Esophagus (tissue), 2 donors: Measurements from ENCODE around the gene STH. TPM values are rescaled to one million over a fixed set of nuclear protein-coding genes. Genes with fewer than 3 reads are reported as not detected.
"Not testable (repeated sequence)": the region's sequence is repeated elsewhere in the genome, so short reads cannot be mapped to it uniquely, and the experiment has no call there.

ENCODE experiments used
- H3K27ac ChIP-seq, 2 donors: one replicate each; pipeline ENCODE4 v1.5.1; 2013; ENCODE audit warnings: low read depth in 2 of 2, mild to moderate bottlenecking in 2 of 2, inconsistent platforms in 1 of 2, low read length in 1 of 2, moderate library complexity in 1 of 2
- H3K27me3 ChIP-seq, 2 donors: one replicate each; pipeline ENCODE4 v1.6.1; 2013; ENCODE audit warnings: low read length in 2 of 2, control low read depth in 1 of 2, mild to moderate bottlenecking in 1 of 2; ENCODE audit not compliant: insufficient read depth in 2 of 2, control insufficient read depth in 1 of 2
- H3K36me3 ChIP-seq, 2 donors: one replicate each; pipeline ENCODE4 v1.6.1; 2013; ENCODE audit warnings: low read length in 1 of 2; ENCODE audit not compliant: control insufficient read depth in 2 of 2, insufficient read depth in 2 of 2
- H3K4me1 ChIP-seq, 2 donors: one replicate each; pipeline ENCODE4 v1.6.1; 2013; ENCODE audit warnings: low read length in 1 of 2; ENCODE audit not compliant: control insufficient read depth in 2 of 2, insufficient read depth in 2 of 2
- H3K4me3 ChIP-seq, 2 donors: one replicate each; pipeline ENCODE4 v1.5.1; 2013; ENCODE audit warnings: low read length in 2 of 2, mild to moderate bottlenecking in 2 of 2, low read depth in 1 of 2, moderate library complexity in 1 of 2
- H3K9me3 ChIP-seq, 2 donors: one replicate each; pipeline ENCODE4 v1.6.1; 2013; ENCODE audit warnings: mild to moderate bottlenecking in 2 of 2, low read depth in 1 of 2, low read length in 1 of 2, moderate library complexity in 1 of 2; ENCODE audit not compliant: control insufficient read depth in 2 of 2, insufficient read depth in 1 of 2
- WGBS, 2 donors: extraction: QIAGEN DNeasy Blood & Tissue Kit; methylation state at CpG; one replicate each; pipeline ENCODE4 v1.1.7; 2013; 5-methylcytosine and 5-hydroxymethylcytosine counted together
- polyA plus RNA-seq, 2 donors: library from polyadenylated mRNA; stranded (reverse); fragments of 200-250 nt; gene quantifications; one replicate each; pipeline ENCODE4 v1.2.3, GENCODE V29; 2013
- donor health status: healthy with polysubstance abuse.
- donor health status: Bipolar disorder and iron deficiency.

STH gene
- polyA plus RNA-seq, 2 donors: not detected

DNA sequence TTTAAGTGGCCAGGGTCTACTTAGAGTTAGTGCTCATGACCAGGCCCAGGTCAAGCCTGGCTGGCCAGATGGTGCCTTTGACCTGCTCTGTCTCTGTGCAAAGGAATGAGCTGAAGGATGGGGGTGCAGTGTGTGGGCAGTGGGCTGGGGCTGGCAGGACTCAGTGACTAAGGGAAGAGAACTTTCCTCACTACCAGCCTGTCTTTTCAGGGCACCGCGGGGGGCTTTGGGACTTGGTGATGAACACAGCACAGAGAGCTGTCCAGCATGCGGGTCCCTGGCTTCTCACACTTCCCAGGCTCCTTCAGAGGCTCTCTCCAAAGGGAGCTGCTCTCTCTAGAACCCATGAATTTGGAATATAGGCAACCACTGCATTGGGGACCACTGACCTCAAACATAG, 43.0 kb upstream of the STH start:
- 91 to 98% methylated on average over 3 of the region's 3 CpGs for WGBS, 2 donors
- Histone ChIP-seq H3K27ac (no peak overlapping the region), H3K36me3 (no peaks in the 10 kb centered on the region), H3K4me1 (no peaks in the 10 kb centered on the region), H3K27me3 (no peaks in the 10 kb centered on the region), H3K9me3 (no peaks in the 10 kb centered on the region), H3K4me3 (no peak overlapping the region)

DNA sequence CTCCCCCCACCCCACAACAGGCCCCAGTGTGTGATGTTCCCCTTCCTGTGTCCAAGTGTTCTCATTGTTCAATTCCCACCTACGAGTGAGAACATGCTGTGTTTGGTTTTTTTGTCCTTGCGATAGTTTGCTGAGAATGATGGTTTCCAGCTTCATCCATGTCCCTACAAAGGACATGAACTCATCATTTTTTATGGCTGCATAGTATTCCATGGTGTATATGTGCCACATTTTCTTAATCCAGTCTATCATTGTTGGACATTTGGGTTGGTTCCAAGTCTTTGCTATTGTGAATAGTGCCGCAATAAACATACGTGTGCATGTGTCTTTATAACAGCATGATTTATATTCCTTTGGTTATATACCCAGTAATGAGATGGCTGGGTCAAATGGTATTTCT, 42.3 kb upstream of the STH start:
- not testable (repeated sequence) for H3K36me3 ChIP-seq, H3K9me3 ChIP-seq, H3K27me3 ChIP-seq, H3K4me3 ChIP-seq, H3K27ac ChIP-seq, H3K4me1 ChIP-seq
- WGBS, 2 donors: 95 to 96% methylated on average over 4 of the region's 4 CpGs

GRCh38 chr17:45958307-45958706, 40.7 kb upstream of the STH start:
- Histone ChIP-seq H3K9me3 (no peaks in the 10 kb centered on the region), H3K4me1 (no peaks in the 10 kb centered on the region), H3K36me3 (no peaks in the 10 kb centered on the region), H3K4me3 (no peak overlapping the region), H3K27ac (no peak overlapping the region), H3K27me3 (no peaks in the 10 kb centered on the region)
- WGBS, 2 donors: 86 to 87% methylated on average over 9 of the region's 9 CpGs

GRCh38 chr17:45958994-45959665, 39.9 kb upstream of the STH start:
- Histone ChIP-seq H3K27me3 (no peaks in the 10 kb centered on the region), H3K36me3 (no peaks in the 10 kb centered on the region), H3K4me1 (no peaks in the 10 kb centered on the region), H3K4me3 (no peak overlapping the region), H3K27ac (peak overlapping the region in 1 of 2 donors; percentile 21), H3K9me3 (no peaks in the 10 kb centered on the region)
- WGBS, 2 donors: 68 to 74% methylated on average over 9 of the region's 9 CpGs

- Histone ChIP-seq H3K4me1 (no peaks in the 10 kb centered on the region), H3K4me3 (no peak overlapping the region), H3K36me3 (no peaks in the 10 kb centered on the region), H3K27ac (no peak overlapping the region), H3K27me3 (no peaks in the 10 kb centered on the region), H3K9me3 (no peaks in the 10 kb centered on the region)
- 76 to 79% methylated on average over 4 of the region's 4 CpGs for WGBS, 2 donors
Observed at GRCh38 chr17:45960311-45960710, 38.7 kb upstream of the STH start.

- H3K9me3 ChIP-seq: no peaks in the 10 kb centered on the region
- 79 to 85% methylated on average over 6 of the region's 6 CpGs for WGBS, 2 donors
- H3K4me1 ChIP-seq: peaks cover 0 to 3% of the 10 kb centered on the region in 2 donors
- H3K4me3 ChIP-seq: no peak overlapping the region
- H3K27ac ChIP-seq: no peak overlapping the region
- H3K36me3 ChIP-seq: no peaks in the 10 kb centered on the region
- no peaks in the 10 kb centered on the region for H3K27me3 ChIP-seq
Observed at GRCh38 chr17:45961206-45961605, 37.8 kb upstream of the STH start.

DNA sequence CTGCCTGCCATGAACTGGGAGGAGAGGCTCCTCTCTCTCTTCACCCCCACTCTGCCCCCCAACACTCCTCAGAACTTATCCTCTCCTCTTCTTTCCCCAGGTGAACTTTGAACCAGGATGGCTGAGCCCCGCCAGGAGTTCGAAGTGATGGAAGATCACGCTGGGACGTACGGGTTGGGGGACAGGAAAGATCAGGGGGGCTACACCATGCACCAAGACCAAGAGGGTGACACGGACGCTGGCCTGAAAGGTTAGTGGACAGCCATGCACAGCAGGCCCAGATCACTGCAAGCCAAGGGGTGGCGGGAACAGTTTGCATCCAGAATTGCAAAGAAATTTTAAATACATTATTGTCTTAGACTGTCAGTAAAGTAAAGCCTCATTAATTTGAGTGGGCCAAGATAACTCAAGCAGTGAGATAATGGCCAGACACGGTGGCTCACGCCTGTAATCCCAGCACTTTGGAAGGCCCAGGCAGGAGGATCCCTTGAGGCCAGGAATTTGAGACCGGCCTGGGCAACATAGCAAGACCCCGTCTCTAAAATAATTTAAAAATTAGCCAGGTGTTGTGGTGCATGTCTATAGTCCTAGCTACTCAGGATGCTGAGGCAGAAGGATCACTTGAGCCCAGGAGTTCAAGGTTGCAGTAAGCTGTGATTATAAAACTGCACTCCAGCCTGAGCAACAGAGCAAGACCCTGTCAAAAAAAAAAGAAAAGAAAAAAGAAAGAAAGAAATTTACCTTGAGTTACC, 36.7 kb upstream of the STH start:
- no peaks in the 10 kb centered on the region for H3K36me3 ChIP-seq
- peaks cover 4 to 7% of the 10 kb centered on the region in 2 donors for H3K4me1 ChIP-seq
- no peak overlapping the region for H3K27ac ChIP-seq
- H3K9me3 ChIP-seq: no peaks in the 10 kb centered on the region
- 91 to 94% methylated on average over 12 of the region's 12 CpGs for WGBS, 2 donors
- H3K4me3 ChIP-seq: no peak overlapping the region
- H3K27me3 ChIP-seq: no peaks in the 10 kb centered on the region

GRCh38 chr17:45963283-45963682, 35.8 kb upstream of the STH start:
- Histone ChIP-seq H3K27ac (no peak overlapping the region), H3K4me1 (peaks cover 5 to 14% of the 10 kb centered on the region in 2 donors), H3K27me3 (no peaks in the 10 kb centered on the region), H3K36me3 (no peaks in the 10 kb centered on the region), H3K9me3 (no peaks in the 10 kb centered on the region), H3K4me3 (no peak overlapping the region)
- 82 to 91% methylated on average over 5 of the region's 5 CpGs for WGBS, 2 donors

GRCh38 chr17:45963889-45964288, 35.2 kb upstream of the STH start:
- H3K4me3 ChIP-seq: no peak overlapping the region
- peaks cover 5 to 16% of the 10 kb centered on the region in 2 donors for H3K4me1 ChIP-seq

DNA sequence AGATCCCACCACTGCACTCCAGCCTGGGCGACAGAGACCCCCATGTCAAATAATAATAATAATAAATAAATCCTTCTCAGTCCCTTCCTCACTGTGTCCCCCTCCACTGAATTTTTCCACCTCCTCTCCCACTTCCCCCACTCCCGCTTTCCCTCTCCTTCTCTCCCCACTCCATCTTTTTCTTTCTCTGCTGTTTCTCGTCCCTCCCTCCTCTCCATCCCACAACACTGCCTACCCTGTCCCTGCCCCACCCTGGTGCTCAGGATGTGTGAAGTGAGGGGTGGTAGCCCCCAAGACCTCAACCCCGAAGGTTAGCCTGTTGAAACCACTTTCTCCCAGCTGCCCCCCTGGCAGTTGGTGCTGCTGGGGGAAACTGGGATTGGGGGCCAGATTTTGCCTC, 34.4 kb upstream of the STH start:
- H3K4me3 ChIP-seq: no peak overlapping the region
- peaks cover 5 to 16% of the 10 kb centered on the region in 2 donors for H3K4me1 ChIP-seq
- no peak overlapping the region for H3K27ac ChIP-seq
- H3K27me3 ChIP-seq: no peaks in the 10 kb centered on the region
- H3K36me3 ChIP-seq: no peaks in the 10 kb centered on the region
- 90 to 94% methylated on average over 4 of the region's 4 CpGs for WGBS, 2 donors
- no peaks in the 10 kb centered on the region for H3K9me3 ChIP-seq

More at GRCh38 chr17:45963889-45964288, 35.2 kb upstream of the STH start:
- Histone ChIP-seq H3K36me3 (no peaks in the 10 kb centered on the region), H3K27ac (no peak overlapping the region), H3K9me3 (no peaks in the 10 kb centered on the region), H3K27me3 (no peaks in the 10 kb centered on the region)
- WGBS, 2 donors: 75 to 76% methylated on average over 5 of the region's 5 CpGs
